GM08714 (cell line): ENCODE measurements around the gene SNX7.

Experiments
- H3K4me3 ChIP-seq: fragments of 200-500 bp; sonication (Bioruptor generic); 2 replicates; pipeline ENCODE4 v1.5.1; 2014; ENCODE audit warnings: mild to moderate bottlenecking, low read length, inconsistent platforms
- ZNF274 ChIP-seq: IDR thresholded peaks from 2 replicates; pipeline ENCODE4 v1.6.1; 2012; ENCODE audit warnings: mild to moderate bottlenecking, low read depth, low read length

Gene SNX7

DNA sequence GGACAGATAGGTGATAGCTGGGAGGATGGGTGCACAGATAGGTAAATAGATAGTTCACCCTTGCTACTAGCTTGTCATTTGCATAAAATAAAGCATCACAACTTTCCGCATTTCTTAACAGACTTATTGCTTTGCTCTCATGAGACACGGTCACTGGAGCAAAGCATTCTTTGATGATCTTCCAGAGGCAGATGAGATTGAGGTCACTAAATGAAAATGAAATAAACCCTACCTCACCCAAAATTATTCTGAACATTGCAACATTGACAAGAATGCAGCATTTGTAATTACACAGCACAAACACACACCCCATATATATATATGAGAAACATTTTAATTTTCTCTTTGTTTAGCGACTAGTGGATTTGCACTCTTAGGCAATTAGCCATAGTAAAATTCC is 107.6 kb downstream of the SNX7 start:
- no peak for TF ChIP-seq ZNF274
- H3K4me3 ChIP-seq: no peak overlapping the region

DNA sequence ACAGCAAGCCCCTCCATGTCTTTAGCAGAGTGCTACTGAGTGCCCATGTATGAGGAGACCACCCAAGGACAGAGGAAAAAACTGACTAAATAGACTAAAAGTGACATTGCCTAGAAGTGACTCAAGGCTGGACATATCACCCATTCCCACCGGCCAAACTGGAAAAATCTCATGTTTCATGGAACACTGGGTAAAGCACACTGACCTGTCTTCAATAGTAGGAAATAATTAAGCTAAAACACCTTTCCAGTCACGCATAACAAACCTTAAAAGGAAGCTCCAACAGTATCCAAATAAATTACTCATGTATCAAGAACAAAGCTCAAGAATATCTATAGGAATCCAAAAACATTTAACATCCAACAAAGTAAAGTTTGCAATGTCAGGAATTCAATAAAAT is 120.4 kb downstream of the SNX7 start:
- H3K4me3 ChIP-seq: no peak overlapping the region
- TF ChIP-seq ZNF274: no peak

DNA sequence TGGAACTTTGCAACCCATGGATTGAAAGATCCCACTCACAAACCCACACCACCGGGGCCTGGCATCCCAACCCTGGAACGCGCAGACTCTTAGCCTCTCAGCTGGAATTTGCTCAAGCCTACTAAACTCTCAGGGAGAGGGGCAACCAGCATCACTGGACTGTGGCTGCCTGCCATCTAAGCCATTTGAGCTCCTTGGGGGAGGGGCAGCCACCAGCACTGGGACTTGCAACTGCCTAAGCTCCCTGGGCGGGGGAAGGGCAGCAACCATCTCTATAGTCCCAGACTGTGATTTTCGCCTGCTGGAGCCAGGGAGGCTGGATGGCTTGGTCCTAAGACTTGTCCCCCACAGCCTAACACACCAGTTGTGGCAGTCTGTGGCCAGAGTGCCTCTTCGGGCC is 122.3 kb downstream of the SNX7 start:
- no peak for TF ChIP-seq ZNF274
- H3K4me3 ChIP-seq: no peak overlapping the region

DNA sequence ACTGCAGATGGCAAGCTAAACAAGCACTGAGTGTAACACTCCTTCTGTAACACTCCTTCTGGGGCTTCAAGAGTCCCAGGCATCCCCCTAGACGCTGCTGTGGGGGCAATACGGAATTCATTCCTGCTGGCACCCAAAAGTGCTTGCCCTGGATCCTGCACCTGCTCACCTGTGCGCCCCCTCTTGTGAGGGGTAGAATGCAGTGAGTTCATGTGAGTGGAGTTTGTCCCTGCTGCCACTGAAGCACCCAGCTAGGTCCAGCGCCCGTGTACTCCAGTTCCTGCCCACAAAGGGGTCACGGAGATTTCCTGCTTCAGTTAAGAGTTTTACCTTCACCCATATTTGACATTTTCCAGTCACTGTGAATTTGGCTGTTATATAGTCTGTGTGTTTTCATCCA is 130.0 kb downstream of the SNX7 start:
- TF ChIP-seq ZNF274: no peak
- H3K4me3 ChIP-seq: no peak overlapping the region

DNA sequence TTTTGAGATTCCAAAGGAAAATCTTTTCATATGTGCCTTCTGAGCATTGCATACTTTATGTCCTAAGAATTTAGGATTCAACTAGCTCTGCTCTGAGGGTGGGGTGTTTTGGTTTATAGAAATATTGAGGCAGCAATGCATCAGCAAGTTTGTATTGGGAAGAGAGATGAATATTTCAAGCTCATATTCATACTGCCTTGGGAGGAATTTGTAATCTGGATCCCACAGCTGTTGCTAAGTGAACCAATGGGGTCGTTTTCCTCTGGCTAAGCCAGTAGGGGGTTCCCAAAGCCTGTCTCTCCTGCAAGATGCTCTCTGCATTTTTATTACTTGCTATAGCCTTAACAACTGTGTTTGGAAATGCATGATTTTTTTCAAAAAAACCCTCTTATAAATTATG is 130.6 kb downstream of the SNX7 start:
- no peak overlapping the region for H3K4me3 ChIP-seq
- TF ChIP-seq ZNF274: no peak

DNA sequence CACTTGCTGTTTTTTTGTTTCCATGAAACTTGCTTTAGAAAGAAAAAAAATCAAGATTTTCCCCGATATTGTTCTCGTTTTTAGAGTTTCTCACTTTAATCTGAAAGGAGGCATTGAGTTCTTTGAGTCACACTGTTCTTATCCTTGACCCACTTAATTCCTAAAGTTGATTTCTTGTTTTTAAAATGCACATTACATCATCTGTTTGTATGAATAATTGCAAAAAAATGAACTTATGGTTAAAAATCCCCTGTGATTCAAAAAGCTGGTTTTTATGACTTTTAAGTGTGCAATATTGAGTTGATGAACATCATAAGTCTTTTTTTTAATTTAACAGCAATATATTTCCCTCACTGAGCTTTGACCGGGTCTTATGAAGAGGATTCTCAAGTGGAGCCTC is 131.6 kb downstream of the SNX7 start:
- no peak for TF ChIP-seq ZNF274
- no peak overlapping the region for H3K4me3 ChIP-seq

DNA sequence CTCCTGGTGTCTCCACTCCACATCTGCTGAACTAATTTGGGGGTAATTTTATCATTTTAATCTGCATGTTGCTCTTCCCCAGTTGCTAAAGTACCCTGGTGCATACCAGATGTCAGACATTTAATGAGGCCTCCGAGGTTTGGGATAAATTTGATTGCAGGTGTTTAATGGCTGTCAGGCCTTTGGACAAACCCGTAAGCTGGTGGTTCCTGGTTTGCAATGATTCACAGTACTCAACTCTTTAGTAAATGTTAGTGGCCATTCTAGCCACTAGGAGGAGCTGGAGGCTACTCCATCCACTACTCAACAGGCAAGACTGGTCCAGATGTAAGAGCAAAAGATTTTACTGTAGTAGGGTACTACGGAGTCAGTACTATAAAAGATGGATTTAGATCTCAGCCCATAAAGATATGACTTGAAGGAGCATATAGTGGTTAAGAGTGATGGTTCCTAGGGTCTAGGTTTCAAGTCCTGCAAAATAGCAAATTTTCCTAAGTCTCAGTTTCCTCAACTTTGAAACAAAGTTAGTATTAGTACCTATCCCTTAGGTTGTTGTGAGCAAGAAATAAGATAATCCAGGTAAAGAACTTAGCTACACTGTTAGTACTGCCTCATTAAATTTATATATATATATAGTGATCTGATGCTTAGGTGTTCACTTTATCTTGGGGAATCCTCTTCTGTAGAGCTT is 132.8 kb downstream of the SNX7 start:
- no peak for TF ChIP-seq ZNF274

DNA sequence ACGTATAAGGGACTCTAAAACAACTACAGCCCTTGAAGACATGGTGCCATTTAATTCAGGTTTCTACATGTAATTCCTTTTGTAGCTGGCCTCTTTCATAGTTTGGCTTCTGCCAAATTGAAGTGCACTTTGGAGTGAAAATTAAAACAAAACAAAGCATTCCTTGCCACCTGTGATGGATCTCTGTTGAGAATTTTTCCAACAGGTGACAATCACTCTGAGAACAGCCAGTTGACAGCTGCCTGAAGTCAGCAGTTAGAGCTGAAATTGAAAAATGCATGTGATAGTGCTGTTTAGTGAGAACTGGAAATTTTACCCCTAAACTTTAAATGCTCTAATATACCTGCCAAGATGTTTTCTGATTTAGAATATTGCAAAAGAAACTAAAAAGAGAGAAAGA is 134.5 kb downstream of the SNX7 start:
- H3K4me3 ChIP-seq: no peak overlapping the region
- no peak for TF ChIP-seq ZNF274

More for the DNA sequence above, 132.8 kb downstream of the SNX7 start:
- no peak overlapping the region for H3K4me3 ChIP-seq

DNA sequence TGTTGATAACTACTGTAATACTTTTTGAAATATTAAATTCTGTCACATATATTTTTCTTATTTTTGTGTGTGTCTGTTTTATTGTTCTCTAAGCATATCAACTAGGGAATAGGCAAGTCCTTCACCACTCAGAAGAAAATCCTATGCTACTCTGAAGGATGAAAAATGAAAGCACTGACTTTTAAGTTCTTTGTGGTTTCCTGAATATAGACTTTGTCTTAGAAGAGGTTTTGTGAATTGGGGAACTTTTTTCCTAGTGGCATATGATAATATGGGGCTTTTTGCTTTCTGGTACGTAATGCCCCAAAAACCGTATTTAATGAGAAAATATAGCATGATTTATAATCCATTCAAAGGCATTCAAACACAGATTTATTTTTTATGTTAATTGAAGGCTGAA is 136.0 kb downstream of the SNX7 start:
- no peak overlapping the region for H3K4me3 ChIP-seq
- TF ChIP-seq ZNF274: no peak
